NCI-H748 treated with DMSO at 0.1 percent for 48 hours (cell line): ENCODE data around the gene WARS2.

Experiments used
- DNase-seq: peaks from one replicate; lab custom pipeline; 2025; lab: John Stamatoyannopoulos, UW

The WARS2 gene

GRCh38 chr1:118983558-118984041 is 156.9 kb downstream of the WARS2 start:
- DNase-seq, result no peak

GRCh38 chr1:118982821-118983557 is 157.5 kb downstream of the WARS2 start:
- no peak for DNase-seq

- DNase-seq, result no peak
These were observed 158.2 kb downstream of the WARS2 start for GRCh38 chr1:118982266-118982665.

- no peak for DNase-seq
These were observed 159.0 kb downstream of the WARS2 start for GRCh38 chr1:118981436-118981835.
